Upper lobe of left lung (tissue), 6 donors: ENCODE data around the gene RIMBP2. TPM values are rescaled to one million over a fixed set of nuclear protein-coding genes. Genes with fewer than 3 reads are reported as not detected.

Source experiments
- ATAC-seq, 2 donors: fragments of 200-7000 bp; cut with Tn5 transposase; one replicate each; pipeline ENCODE4 v1.9.1; 2022; ENCODE audit warnings: mild to moderate bottlenecking in 2 of 2, moderate library complexity in 2 of 2; ENCODE audit not compliant: low FRiP score in 2 of 2
- DNase-seq, 2 donors: peaks; one replicate each; pipeline ENCODE4 v3.0.0-alpha.2; 2019 to 2020
- H3K27ac ChIP-seq, 4 donors: fragments of 200-600 bp; sonication (generic); one replicate each; pipeline ENCODE4 v1.5.1; 2016 to 2019
- H3K27me3 ChIP-seq, 4 donors: fragments of 200-600 bp; sonication (generic); one replicate each; pipeline ENCODE4 v1.5.1; 2017 to 2019
- H3K36me3 ChIP-seq, 4 donors: fragments of 200-600 bp; sonication (generic); one replicate each; pipeline ENCODE4 v1.5.1; 2016 to 2019
- H3K4me1 ChIP-seq, 4 donors: fragments of 200-600 bp; sonication (generic); one replicate each; pipeline ENCODE4 v1.5.1; 2018 to 2019
- H3K4me3 ChIP-seq, 4 donors: fragments of 200-600 bp; sonication (generic); one replicate each; pipeline ENCODE4 v1.5.1; 2017 to 2019; ENCODE audit warnings: mild to moderate bottlenecking in 2 of 4, moderate library complexity in 1 of 4
- H3K9me3 ChIP-seq, 4 donors: fragments of 200-600 bp; sonication (generic); one replicate each; pipeline ENCODE4 v1.5.1; 2018 to 2019
- CTCF ChIP-seq, 6 experiments: fragments of 450-650 bp in 4 of 6; fragments of 200-600 bp in 2 of 6; sonication (generic) in 2 of 6; IDR thresholded peaks; one replicate each; pipeline ENCODE4 v1.5.1; 2016 to 2019; ENCODE audit warnings: antibody characterized with exemption in 6 of 6
- EP300 ChIP-seq, 4 donors: sonication (generic); formaldehyde crosslinking; IDR thresholded peaks; one replicate each; pipeline ENCODE4 v1.5.1; 2017; ENCODE audit warnings: antibody characterized with exemption in 4 of 4, control low read depth in 2 of 4
- POLR2A ChIP-seq, 4 donors: fragments of 450-650 bp; IDR thresholded peaks; one replicate each; pipeline ENCODE4 v1.5.1; 2016 to 2017; ENCODE audit warnings: antibody characterized with exemption in 4 of 4, mild to moderate bottlenecking in 2 of 4
- POLR2AphosphoS5 ChIP-seq, 2 donors: sonication (generic); formaldehyde crosslinking; IDR thresholded peaks; one replicate each; pipeline ENCODE4 v1.5.1; 2017; ENCODE audit warnings: antibody characterized with exemption in 2 of 2
- WGBS, 2 donors: methylation state at CpG; one replicate each; pipeline ENCODE4 v1.1.5; 2017 to 2018; 5-methylcytosine and 5-hydroxymethylcytosine counted together
- total RNA-seq, 6 donors: library from RNA; depleted of rRNA in 4 of 6; stranded (reverse); fragments of >200 nt in 4 of 6; gene quantifications; one replicate each; pipeline versions ENCODE4 v1.1.0 to v1.2.1, GENCODE V29; 2016 to 2021
- donor health status: DM: no; HTN: no; CAD: no; lungs with moderate emphysema.
- donor health status: DM: no; HTN: yes; CAD: no; lungs with severe emphysema.

The RIMBP2 gene
- total RNA-seq, 6 donors from 2014 or later = 0.23 to 3.9 (median 0.44) TPM; not detected in 1

- Histone ChIP-seq H3K27ac (no peak overlapping the region), H3K9me3 (peaks cover 0 to 4% (median 0%) of the 10 kb centered on the region in 4 donors), H3K36me3 (no peaks in the 10 kb centered on the region), H3K4me3 (no peak overlapping the region), H3K27me3 (no peaks in the 10 kb centered on the region), H3K4me1 (no peaks in the 10 kb centered on the region)
- TF ChIP-seq EP300 (IDR thresholded peaks at IDR 0.05) (no peak), POLR2A (IDR thresholded peaks at IDR 0.05) (no peak), POLR2AphosphoS5 (IDR thresholded peaks at IDR 0.05) (no peak), CTCF (IDR thresholded peaks at IDR 0.05) (no peak)
- WGBS, 2 donors = 85 to 86% methylated on average over 6 of the region's 6 CpGs
- ATAC-seq (no peak), DNase-seq (no peak)
These were observed 175.7 kb downstream of the RIMBP2 start for GRCh38 chr12:130540376-130540775.

- TF ChIP-seq POLR2A (IDR thresholded peaks at IDR 0.05) = no peak
- TF ChIP-seq POLR2AphosphoS5 (IDR thresholded peaks at IDR 0.05) = no peak
- no peak for TF ChIP-seq EP300 (IDR thresholded peaks at IDR 0.05)
- TF ChIP-seq CTCF (IDR thresholded peaks at IDR 0.05) = no peak
- no peak overlapping the region for H3K27ac ChIP-seq
- no peak for ATAC-seq
- no peak overlapping the region for H3K4me3 ChIP-seq
- H3K27me3 ChIP-seq = no peaks in the 10 kb centered on the region
- peaks cover 0 to 4% (median 0%) of the 10 kb centered on the region in 4 donors for H3K9me3 ChIP-seq
- H3K36me3 ChIP-seq = no peaks in the 10 kb centered on the region
- WGBS, 2 donors = 64 to 75% methylated on average over 17 of the region's 17 CpGs
- DNase-seq = no peak
- no peaks in the 10 kb centered on the region for H3K4me1 ChIP-seq
These were observed 177.6 kb downstream of the RIMBP2 start for GRCh38 chr12:130538343-130539095.

GRCh38 chr12:130537655-130538054 is 178.4 kb downstream of the RIMBP2 start:
- Histone ChIP-seq H3K36me3 (no peaks in the 10 kb centered on the region), H3K9me3 (peaks cover 0 to 4% (median 0%) of the 10 kb centered on the region in 4 donors), H3K27ac (no peak overlapping the region), H3K27me3 (no peaks in the 10 kb centered on the region), H3K4me1 (no peaks in the 10 kb centered on the region), H3K4me3 (no peak overlapping the region)
- WGBS, 2 donors = 70 to 72% methylated on average over 3 of the region's 3 CpGs
- no peak for DNase-seq
- TF ChIP-seq POLR2A (IDR thresholded peaks at IDR 0.05) (no peak), EP300 (IDR thresholded peaks at IDR 0.05) (no peak), CTCF (IDR thresholded peaks at IDR 0.05) (no peak), POLR2AphosphoS5 (IDR thresholded peaks at IDR 0.05) (no peak)
- no peak for ATAC-seq

GRCh38 chr12:130537051-130537450 is 179.0 kb downstream of the RIMBP2 start:
- no peak overlapping the region for H3K4me3 ChIP-seq
- H3K36me3 ChIP-seq = no peaks in the 10 kb centered on the region
- H3K4me1 ChIP-seq = no peaks in the 10 kb centered on the region
- 80 to 86% methylated on average over 6 of the region's 6 CpGs for WGBS, 2 donors
- TF ChIP-seq POLR2AphosphoS5 (IDR thresholded peaks at IDR 0.05) (no peak), POLR2A (IDR thresholded peaks at IDR 0.05) (no peak), EP300 (IDR thresholded peaks at IDR 0.05) (no peak), CTCF (IDR thresholded peaks at IDR 0.05) (no peak)
- H3K27ac ChIP-seq = no peak overlapping the region
- H3K27me3 ChIP-seq = no peaks in the 10 kb centered on the region
- H3K9me3 ChIP-seq = peaks cover 0 to 4% (median 0%) of the 10 kb centered on the region in 4 donors
- no peak for DNase-seq
- ATAC-seq = no peak

GRCh38 chr12:130530429-130530828 is 185.7 kb downstream of the RIMBP2 start:
- TF ChIP-seq POLR2AphosphoS5 (IDR thresholded peaks at IDR 0.05) = no peak
- no peak for TF ChIP-seq POLR2A (IDR thresholded peaks at IDR 0.05)
- no peak for TF ChIP-seq EP300 (IDR thresholded peaks at IDR 0.05)
- TF ChIP-seq CTCF (IDR thresholded peaks at IDR 0.05) = no peak
- no peak for ATAC-seq
- no peaks in the 10 kb centered on the region for H3K4me1 ChIP-seq
- no peak for DNase-seq
- no peaks in the 10 kb centered on the region for H3K27me3 ChIP-seq
- H3K9me3 ChIP-seq = no peaks in the 10 kb centered on the region
- no peaks in the 10 kb centered on the region for H3K36me3 ChIP-seq
- no peak overlapping the region for H3K4me3 ChIP-seq
- H3K27ac ChIP-seq = no peak overlapping the region
